Tibial artery (tissue), 4 donors: ENCODE results near the gene KCNF1.

Experiments
- DNase-seq, 2 donors: peaks; one replicate each; pipeline ENCODE4 v3.0.0-alpha.2; 2019
- H3K27ac ChIP-seq, 2 donors: fragments of 200-600 bp; sonication (generic) in 1 of 2; 1 replicate in 1 of 2; 2 replicates in 1 of 2; pipeline ENCODE4 v1.5.1; 2018 to 2019; ENCODE audit warnings: mild to moderate bottlenecking in 1 of 2
- H3K27me3 ChIP-seq, 2 donors: fragments of 200-600 bp; sonication (generic) in 1 of 2; one replicate each; pipeline versions ENCODE4 v1.5.1 to v1.6.0; 2016 to 2019
- H3K36me3 ChIP-seq, 3 donors: fragments of 200-600 bp; sonication (generic) in 2 of 3; one replicate each; pipeline ENCODE4 v1.5.1; 2016 to 2019; ENCODE audit warnings: mild to moderate bottlenecking in 2 of 3
- H3K4me1 ChIP-seq, 4 donors: fragments of 200-600 bp; sonication (generic) in 2 of 4; 1 replicate in 3 of 4; 2 replicates in 1 of 4; pipeline ENCODE4 v1.5.1; 2016 to 2019
- H3K4me3 ChIP-seq, 2 donors: fragments of 200-600 bp; sonication (generic) in 1 of 2; 1 replicate in 1 of 2; 2 replicates in 1 of 2; pipeline ENCODE4 v1.5.1; 2018 to 2019; ENCODE audit warnings: mild to moderate bottlenecking in 2 of 2
- H3K9me3 ChIP-seq, 3 donors: fragments of 200-600 bp; sonication (generic) in 1 of 3; one replicate each; pipeline ENCODE4 v1.5.1; 2016 to 2019
- CTCF ChIP-seq, 2 experiments: fragments of 200-600 bp in 1 of 2; fragments of 450-650 bp in 1 of 2; IDR thresholded peaks; one replicate each; pipeline ENCODE4 v1.5.1; 2017 to 2019; ENCODE audit warnings: antibody characterized with exemption in 2 of 2, mild to moderate bottlenecking in 1 of 2, moderate library complexity in 1 of 2
- intact Hi-C: fragments of 100-400 bp; cut with DNase I; formaldehyde crosslinking; loops from one replicate; pipeline ENCODE4 v1.15.0; 2023; ENCODE audit warnings: low total_unique reads

Gene KCNF1

GRCh38 chr2:10935366-10935918, 23.7 kb downstream of the KCNF1 start:
- no peak for TF ChIP-seq CTCF (IDR thresholded peaks at IDR 0.05)
- no peaks in the 10 kb centered on the region for H3K36me3 ChIP-seq
- H3K27ac ChIP-seq, result no peak overlapping the region
- peaks cover 0 to 32% of the 10 kb centered on the region in 2 donors for H3K27me3 ChIP-seq
- H3K4me1 ChIP-seq, result no peaks in the 10 kb centered on the region
- intact Hi-C loops, result no loop called here
- peaks cover 0 to 20% (median 7%) of the 10 kb centered on the region in 3 donors for H3K9me3 ChIP-seq
- DNase-seq, result no peak
- H3K4me3 ChIP-seq, result no peak overlapping the region

GRCh38 chr2:10935953-10936942, 24.5 kb downstream of the KCNF1 start:
- no peaks in the 10 kb centered on the region for H3K4me1 ChIP-seq
- H3K27me3 ChIP-seq, result peaks cover 0 to 26% of the 10 kb centered on the region in 2 donors
- DNase-seq, result no peak
- no peak overlapping the region for H3K27ac ChIP-seq
- no peak overlapping the region for H3K4me3 ChIP-seq
- no peak for TF ChIP-seq CTCF (IDR thresholded peaks at IDR 0.05)
- intact Hi-C loops, result no loop called here
- H3K36me3 ChIP-seq, result no peaks in the 10 kb centered on the region
- peaks cover 0 to 20% (median 7%) of the 10 kb centered on the region in 3 donors for H3K9me3 ChIP-seq

- Histone ChIP-seq H3K27ac (no peak overlapping the region), H3K4me3 (no peak overlapping the region), H3K9me3 (peaks cover 0 to 20% (median 7%) of the 10 kb centered on the region in 3 donors), H3K4me1 (no peaks in the 10 kb centered on the region), H3K27me3 (peaks cover 0 to 18% of the 10 kb centered on the region in 2 donors), H3K36me3 (no peaks in the 10 kb centered on the region)
- no peak for TF ChIP-seq CTCF (IDR thresholded peaks at IDR 0.05)
- DNase-seq, result no peak
- intact Hi-C loops, result no loop called here
These were observed 27.3 kb downstream of the KCNF1 start for GRCh38 chr2:10939058-10939457.

GRCh38 chr2:10940596-10940995, 28.9 kb downstream of the KCNF1 start:
- H3K4me3 ChIP-seq, result no peak overlapping the region
- no peak for DNase-seq
- peaks cover 0 to 12% of the 10 kb centered on the region in 2 donors for H3K27me3 ChIP-seq
- no peak overlapping the region for H3K27ac ChIP-seq
- intact Hi-C loops, result no loop called here
- H3K4me1 ChIP-seq, result no peaks in the 10 kb centered on the region
- TF ChIP-seq CTCF (IDR thresholded peaks at IDR 0.05), result no peak
- H3K9me3 ChIP-seq, result peaks cover 0 to 20% (median 7%) of the 10 kb centered on the region in 3 donors
- no peaks in the 10 kb centered on the region for H3K36me3 ChIP-seq

- no peak overlapping the region for H3K4me3 ChIP-seq
- H3K4me1 ChIP-seq, result no peaks in the 10 kb centered on the region
- no peaks in the 10 kb centered on the region for H3K36me3 ChIP-seq
- no peak overlapping the region for H3K27ac ChIP-seq
- intact Hi-C loops, result no loop called here
- no peak for TF ChIP-seq CTCF (IDR thresholded peaks at IDR 0.05)
- peaks cover 0 to 13% of the 10 kb centered on the region in 2 donors for H3K27me3 ChIP-seq
- peaks cover 0 to 20% (median 7%) of the 10 kb centered on the region in 3 donors for H3K9me3 ChIP-seq
- no peak for DNase-seq
These were observed 29.6 kb downstream of the KCNF1 start for GRCh38 chr2:10941383-10941782.
